ENCODE measurements around the gene MOB2.

MOB2 gene

DNA sequence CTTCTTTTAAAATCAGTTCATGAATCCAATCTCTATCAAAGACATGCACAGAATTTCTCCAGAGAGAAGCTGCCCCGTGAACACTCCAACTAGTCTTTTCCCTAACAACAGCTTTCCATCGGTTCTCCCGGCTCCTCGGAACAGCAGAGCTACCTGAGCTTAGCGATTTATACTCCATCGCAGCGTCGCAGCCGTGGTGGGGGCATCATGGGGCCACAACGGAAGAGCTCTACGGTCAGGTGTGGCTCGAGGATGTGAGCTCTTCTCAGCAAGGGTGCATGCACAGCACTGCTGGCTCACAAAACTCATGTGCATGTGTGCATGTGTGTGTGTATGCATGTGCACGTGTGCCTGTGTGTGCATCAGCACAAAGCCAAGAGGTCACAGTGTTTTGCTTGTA lies 11.7 kb upstream of the MOB2 start:
- TF ChIP-seq, protein P1, sequence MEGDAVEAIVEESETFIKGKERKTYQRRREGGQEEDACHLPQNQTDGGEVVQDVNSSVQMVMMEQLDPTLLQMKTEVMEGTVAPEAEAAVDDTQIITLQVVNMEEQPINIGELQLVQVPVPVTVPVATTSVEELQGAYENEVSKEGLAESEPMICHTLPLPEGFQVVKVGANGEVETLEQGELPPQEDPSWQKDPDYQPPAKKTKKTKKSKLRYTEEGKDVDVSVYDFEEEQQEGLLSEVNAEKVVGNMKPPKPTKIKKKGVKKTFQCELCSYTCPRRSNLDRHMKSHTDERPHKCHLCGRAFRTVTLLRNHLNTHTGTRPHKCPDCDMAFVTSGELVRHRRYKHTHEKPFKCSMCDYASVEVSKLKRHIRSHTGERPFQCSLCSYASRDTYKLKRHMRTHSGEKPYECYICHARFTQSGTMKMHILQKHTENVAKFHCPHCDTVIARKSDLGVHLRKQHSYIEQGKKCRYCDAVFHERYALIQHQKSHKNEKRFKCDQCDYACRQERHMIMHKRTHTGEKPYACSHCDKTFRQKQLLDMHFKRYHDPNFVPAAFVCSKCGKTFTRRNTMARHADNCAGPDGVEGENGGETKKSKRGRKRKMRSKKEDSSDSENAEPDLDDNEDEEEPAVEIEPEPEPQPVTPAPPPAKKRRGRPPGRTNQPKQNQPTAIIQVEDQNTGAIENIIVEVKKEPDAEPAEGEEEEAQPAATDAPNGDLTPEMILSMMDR (IDR thresholded peaks at IDR 0.05; ENCODE audit: borderline replicate concordance, insufficient read depth, low read depth, low read length), result no peak

DNA sequence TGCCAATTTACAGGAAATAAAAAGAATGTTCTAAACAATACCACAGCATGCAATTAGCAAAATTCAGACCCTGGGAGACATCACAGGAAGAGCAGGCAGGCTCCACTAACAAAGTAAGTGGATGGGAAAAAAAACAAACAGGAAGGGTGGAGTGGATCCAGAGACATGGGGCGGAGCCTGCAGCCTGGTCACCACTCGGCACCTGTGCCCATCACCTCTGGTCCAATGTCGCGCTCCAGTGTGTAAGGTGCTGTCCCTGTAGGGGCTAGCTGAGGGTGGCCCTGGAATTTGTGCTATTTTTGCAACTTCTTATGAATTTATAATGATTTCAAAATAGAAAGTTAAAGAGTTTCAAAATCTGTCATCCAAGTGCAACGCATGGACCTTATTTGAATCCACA lies 11.0 kb upstream of the MOB2 start:
- H3K4me3 ChIP-seq (ENCODE audit: low read depth, low read length), result no peak overlapping the region
- TF ChIP-seq, protein P1 (IDR thresholded peaks at IDR 0.05; ENCODE audit: borderline replicate concordance, insufficient read depth, low read depth, low read length), result no peak

More for the DNA sequence above, 11.7 kb upstream of the MOB2 start:
- H3K4me3 ChIP-seq (ENCODE audit: low read depth, low read length), result no peak overlapping the region

DNA sequence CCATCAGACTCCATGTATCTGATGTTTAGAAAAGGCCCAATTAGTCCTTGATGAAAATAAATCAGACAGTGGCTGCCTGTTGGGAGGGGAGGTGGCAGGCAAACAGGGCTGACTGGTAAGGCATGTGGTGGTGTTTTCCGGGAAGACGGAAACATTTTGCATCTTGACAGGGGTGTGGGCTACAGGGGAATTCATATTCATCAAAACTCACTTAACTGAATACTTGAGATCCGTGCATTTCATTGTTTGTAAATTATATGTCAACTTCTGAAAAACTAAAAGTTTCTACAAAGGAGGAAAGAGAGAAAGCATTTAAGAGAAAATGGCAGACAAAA lies 10.1 kb upstream of the MOB2 start:
- TF ChIP-seq, protein P1 (IDR thresholded peaks at IDR 0.05; ENCODE audit: borderline replicate concordance, insufficient read depth, low read depth, low read length), result no peak
- H3K4me3 ChIP-seq (ENCODE audit: low read depth, low read length), result no peak overlapping the region

DNA sequence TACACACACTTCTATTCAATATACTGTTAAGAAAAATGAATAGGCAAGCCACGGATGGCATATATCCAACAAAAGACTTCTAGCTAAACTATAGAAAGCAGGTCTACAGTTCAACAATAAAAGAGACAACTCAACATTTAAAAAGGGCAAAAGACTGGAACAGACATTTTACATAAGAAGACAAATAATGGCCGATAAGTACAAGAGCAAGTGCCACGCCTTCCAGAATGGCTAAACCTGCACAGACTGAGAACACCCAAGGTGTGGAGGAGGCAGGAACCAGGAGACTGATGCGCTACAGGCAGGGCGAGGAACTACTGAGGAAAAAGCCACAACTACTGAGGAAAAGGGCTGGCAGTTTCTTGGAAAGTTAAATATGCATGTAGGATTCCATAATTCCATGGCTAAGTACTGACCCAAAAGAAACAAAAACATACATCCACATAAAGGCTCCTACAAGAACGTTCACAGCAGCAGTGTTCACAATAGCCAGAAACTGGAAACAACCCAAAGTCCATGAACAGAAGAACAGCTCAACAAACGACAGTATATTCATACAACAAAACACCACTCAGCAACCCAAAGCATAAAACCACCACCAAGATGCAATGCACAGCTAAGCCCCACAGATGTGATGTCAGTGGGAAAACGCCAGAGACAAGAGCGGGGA lies 9.6 kb upstream of the MOB2 start:
- TF ChIP-seq, protein P1 (IDR thresholded peaks at IDR 0.05; ENCODE audit: borderline replicate concordance, insufficient read depth, low read depth, low read length), result no peak
- H3K4me3 ChIP-seq (ENCODE audit: low read depth, low read length), result no peak overlapping the region

DNA sequence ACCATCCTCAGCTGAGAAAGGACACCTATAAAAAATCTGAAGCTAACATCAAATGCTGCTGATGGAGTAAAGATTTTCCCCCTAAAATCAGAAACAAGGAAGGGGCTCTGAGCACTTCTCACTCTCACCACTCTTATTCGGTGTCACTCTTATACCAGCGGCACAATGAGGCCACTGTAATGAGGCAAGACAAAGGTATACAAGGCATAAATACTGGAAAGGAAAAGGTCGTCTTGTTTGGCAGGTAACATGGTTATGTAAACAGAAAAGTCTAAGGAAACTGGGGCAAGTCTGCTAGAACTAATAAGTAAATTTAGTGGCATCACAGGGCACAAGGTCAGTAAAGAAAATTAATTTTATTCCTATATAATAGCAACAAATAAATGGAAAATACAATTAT lies 8.1 kb upstream of the MOB2 start:
- no peak overlapping the region for H3K4me3 ChIP-seq (ENCODE audit: low read depth, low read length)
- TF ChIP-seq, protein P1 (IDR thresholded peaks at IDR 0.05; ENCODE audit: borderline replicate concordance, insufficient read depth, low read depth, low read length), result no peak

DNA sequence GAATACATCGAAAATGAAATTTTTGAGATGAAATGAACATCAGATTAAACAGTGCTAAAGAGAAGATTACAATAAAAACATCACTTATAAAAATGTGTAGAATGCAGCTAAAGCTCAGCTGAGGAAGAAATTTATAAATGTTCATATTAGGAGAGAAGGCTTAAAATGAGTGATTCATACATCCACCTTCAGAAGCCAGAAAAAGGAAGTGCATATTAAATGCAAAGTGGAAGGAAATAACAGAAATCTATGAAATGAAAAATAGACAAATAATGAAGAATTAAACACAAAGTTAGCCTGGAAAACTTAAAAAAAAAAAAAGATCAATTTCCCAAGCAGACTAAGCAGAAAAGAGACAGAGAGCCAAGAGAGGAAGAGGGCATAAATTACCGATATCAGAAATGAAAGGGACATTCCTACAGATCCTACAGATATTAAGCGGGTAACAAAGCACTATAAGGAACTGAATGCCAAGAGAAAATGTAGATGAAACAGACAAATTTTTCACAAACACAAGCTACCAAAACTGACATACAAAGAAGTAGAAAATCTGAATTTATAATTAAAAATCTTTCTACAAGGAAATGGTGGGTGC lies 7.2 kb upstream of the MOB2 start:
- no peak overlapping the region for H3K4me3 ChIP-seq (ENCODE audit: low read depth, low read length)
- TF ChIP-seq, protein P1 (IDR thresholded peaks at IDR 0.05; ENCODE audit: borderline replicate concordance, insufficient read depth, low read depth, low read length), result no peak

DNA sequence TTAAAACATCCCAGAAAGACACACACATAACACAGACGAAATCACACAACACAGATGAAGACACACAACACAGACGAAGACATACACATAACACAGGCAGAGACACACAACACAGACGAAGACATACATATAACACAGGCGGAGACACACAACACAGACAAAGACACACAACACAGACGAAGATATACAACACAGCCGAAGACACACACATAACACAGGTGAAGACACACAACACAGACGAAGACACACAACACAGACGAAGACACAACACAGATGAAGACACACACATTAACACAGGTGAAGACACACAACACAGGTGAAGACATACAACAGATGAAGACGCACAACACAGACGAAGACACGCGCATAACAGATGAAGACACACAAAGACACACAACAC lies 4.8 kb upstream of the MOB2 start:
- no peak overlapping the region for H3K4me3 ChIP-seq (ENCODE audit: low read depth, low read length)
- TF ChIP-seq, protein P1 (IDR thresholded peaks at IDR 0.05; ENCODE audit: borderline replicate concordance, insufficient read depth, low read depth, low read length), result no peak

Data from GM12875 (cell line).